Muscle of arm (tissue), 12 donors: ENCODE results near the gene C2CD5. TPM values are rescaled to one million over a fixed set of nuclear protein-coding genes. Genes with fewer than 3 reads are reported as not detected.
A peak's percentile ranks its signal among the peaks of the same experiment; 100 is the strongest.

Experiments used
- DNase-seq: peaks from one replicate; pipeline ENCODE4 v3.0.0-alpha.2; 2013
- polyA plus RNA-seq, 12 donors: library from polyadenylated mRNA; unstranded; fragments of 120-200 nt; gene quantifications; one replicate each; pipeline ENCODE4 v1.2.1, GENCODE V29; 2013; ENCODE audit not compliant: insufficient read length in 12 of 12

C2CD5 gene
- polyA plus RNA-seq, 12 donors, result 23.9 to 58.6 (median 37.6) TPM; not detected in 1

- DNase-seq, result no peak
These were observed 127.5 kb downstream of the C2CD5 start for GRCh38 chr12:22416801-22417200.

- DNase-seq, result no peak
These were observed 128.7 kb downstream of the C2CD5 start for GRCh38 chr12:22415342-22416309.

- DNase-seq, result no peak
These were observed 129.6 kb downstream of the C2CD5 start for GRCh38 chr12:22414742-22415141.

- no peak for DNase-seq
These were observed 130.8 kb downstream of the C2CD5 start for GRCh38 chr12:22413592-22413991.

- DNase-seq, result no peak
These were observed 131.8 kb downstream of the C2CD5 start for GRCh38 chr12:22412581-22412980.

- no peak for DNase-seq
These were observed 133.9 kb downstream of the C2CD5 start for GRCh38 chr12:22410486-22410885.

- no peak for DNase-seq
These were observed 134.8 kb downstream of the C2CD5 start for GRCh38 chr12:22409377-22410164.

- peak; percentile 33 for DNase-seq
These were observed 135.5 kb downstream of the C2CD5 start for GRCh38 chr12:22408610-22409376.

- DNase-seq, result no peak
These were observed 136.9 kb downstream of the C2CD5 start for GRCh38 chr12:22407397-22407796.

- no peak for DNase-seq
These were observed 137.7 kb downstream of the C2CD5 start for GRCh38 chr12:22406627-22407026.

- DNase-seq, result no peak
These were observed 144.7 kb downstream of the C2CD5 start for GRCh38 chr12:22399464-22400180.

Other genes starting within 250 kb of the C2CD5 start
- gene ST8SIA1, start 209.8 kb downstream of the C2CD5 start, polyA plus RNA-seq, result 10 to 100 TPM in 4 of 12 donors, 1 to 10 TPM in 7, not detected in 1; 7.8 to 27.8 (median 9.3) TPM
- gene ETNK1, start 80.6 kb upstream of the C2CD5 start, polyA plus RNA-seq, result 100 to 1,000 TPM in 1 of 12 donors, 10 to 100 TPM in 11; 18.5 to 116 (median 27.1) TPM